Measurements from ENCODE around the gene ABHD5. TPM values are rescaled to one million over a fixed set of nuclear protein-coding genes. Genes with fewer than 3 reads are reported as not detected.

ABHD5 gene
- total and polyA plus RNA-seq, 2 of the 8 experiments (the other 6 are each of a cell fraction or from before 2014, with no cell fraction given) = 10.5 to 16.4 TPM

GRCh38 chr3:43734685-43735084, 43.9 kb downstream of the ABHD5 start:
- ChIA-PET CTCF (ENCODE audit: partially characterized antibody) (interaction anchor here (0.7 to 1.2 kb wide), 2 partner anchors 10 to 18 kb away, joined by 3 read pairs; no protein-coding TSS in a partner anchor), POLR2A (ENCODE audit: partially characterized antibody) (interaction anchor here (1.0 to 1.7 kb wide), 2 partner anchors 11 to 44 kb away, joined by 3 to 5 read pairs; partner anchors contain the start of gene ABHD5)
- no peak overlapping the region for H3K14ac ChIP-seq (ENCODE audit: insufficient read length)
- no peaks in the 10 kb centered on the region for H3K79me2 ChIP-seq (ENCODE audit: control insufficient read depth in 1 of 2, insufficient read depth in 2 of 2, low read length in 2 of 2)
- DNase-seq (ENCODE audit: low read depth in 1 of 2, low spot score in 2 of 2) = no peak
- H2AFZ ChIP-seq (ENCODE audit: low read length) = no peak overlapping the region
- H3K23ac ChIP-seq (ENCODE audit: insufficient read length) = no peak overlapping the region
- FAIRE-seq = no peak
- H3K27me3 ChIP-seq (replicated peaks in 1 of 4; ENCODE audit: control insufficient read depth in 3 of 4, extremely low read depth in 1 of 4, insufficient read depth in 3 of 4, low read length in 3 of 4) = no peaks in the 10 kb centered on the region
- H2BK15ac ChIP-seq (ENCODE audit: low read length) = no peak overlapping the region
- no peaks in the 10 kb centered on the region for H3K9me3 ChIP-seq (ENCODE audit: insufficient read depth in 2 of 2, low read depth in 1 of 2, low read length in 1 of 2)
- H3K4ac ChIP-seq (replicated peaks; ENCODE audit: insufficient read length, low read depth, low read length) = no peak overlapping the region
- H3K36me3 ChIP-seq (ENCODE audit: control insufficient read depth in 2 of 4, insufficient read depth in 4 of 4, low read length in 3 of 4) = no peaks in the 10 kb centered on the region
- no peak overlapping the region for H3K56ac ChIP-seq (replicated peaks; ENCODE audit: insufficient read length, low read depth, low read length)
- H4K5ac ChIP-seq (ENCODE audit: insufficient read length, low read depth, low read length) = no peak overlapping the region
- no peak overlapping the region for H3K18ac ChIP-seq (ENCODE audit: extremely low read depth, low read length)
- no peak overlapping the region for H3K4me2 ChIP-seq (ENCODE audit: insufficient read depth in 1 of 2, low read depth in 2 of 2, low read length in 2 of 2)
- no peak overlapping the region for H3K27ac ChIP-seq (ENCODE audit: low read depth, low read length)
- no peak overlapping the region for H2BK12ac ChIP-seq (ENCODE audit: low read depth, low read length)
- H2BK20ac ChIP-seq (ENCODE audit: low read length) = no peak overlapping the region
- H3K4me3 ChIP-seq (ENCODE audit: extremely low read depth in 1 of 4, insufficient read depth in 2 of 4, low read depth in 3 of 4, low read length in 4 of 4) = no peak overlapping the region
- no peak overlapping the region for H2AK5ac ChIP-seq (ENCODE audit: low read depth, low read length)
- H2BK120ac ChIP-seq (replicated peaks; ENCODE audit: low read depth, low read length) = no peak overlapping the region
- peaks cover 2 to 11% (median 5%) of the 10 kb centered on the region in 4 experiments; a peak in 5 of 7 replicates for H3K4me1 ChIP-seq (replicated peaks in 1 of 4; ENCODE audit: control insufficient read depth in 3 of 4, insufficient read depth in 4 of 4, low read length in 3 of 4)
- no peak overlapping the region for H4K91ac ChIP-seq (replicated peaks; ENCODE audit: insufficient read length, low read length)
- no peaks in the 10 kb centered on the region for H3K23me2 ChIP-seq (ENCODE audit: low read depth, low read length)
- WGBS, 2 experiments (ENCODE audit: extremely low coverage in 1 of 2, insufficient coverage in 1 of 2, insufficient read length in 1 of 2, insufficient replicate concordance in 2 of 2, low coverage in 1 of 2, low lambda C conversion rate in 2 of 2, missing lambda C conversion rate in 1 of 2) = 91% methylated on average over 2 of the region's 2 CpGs; no CpG with 5 or more reads in 1 of the 2 experiments
- no peak overlapping the region for H3K9ac ChIP-seq (replicated peaks in 1 of 4; ENCODE audit: extremely low read depth in 1 of 4, low read depth in 3 of 4, low read length in 3 of 4)
- no peaks in the 10 kb centered on the region for H3K79me1 ChIP-seq (ENCODE audit: low read depth, low read length)
- H4K20me1 ChIP-seq (replicated peaks in 1 of 2; ENCODE audit: control insufficient read depth in 1 of 2, insufficient read depth in 2 of 2, low read length in 2 of 2) = no peaks in the 10 kb centered on the region
- no peak overlapping the region for H4K8ac ChIP-seq (ENCODE audit: extremely low read depth, insufficient read depth, low read length)
- H2BK5ac ChIP-seq (ENCODE audit: low read depth, low read length) = no peak overlapping the region
- TF ChIP-seq, protein P1, sequence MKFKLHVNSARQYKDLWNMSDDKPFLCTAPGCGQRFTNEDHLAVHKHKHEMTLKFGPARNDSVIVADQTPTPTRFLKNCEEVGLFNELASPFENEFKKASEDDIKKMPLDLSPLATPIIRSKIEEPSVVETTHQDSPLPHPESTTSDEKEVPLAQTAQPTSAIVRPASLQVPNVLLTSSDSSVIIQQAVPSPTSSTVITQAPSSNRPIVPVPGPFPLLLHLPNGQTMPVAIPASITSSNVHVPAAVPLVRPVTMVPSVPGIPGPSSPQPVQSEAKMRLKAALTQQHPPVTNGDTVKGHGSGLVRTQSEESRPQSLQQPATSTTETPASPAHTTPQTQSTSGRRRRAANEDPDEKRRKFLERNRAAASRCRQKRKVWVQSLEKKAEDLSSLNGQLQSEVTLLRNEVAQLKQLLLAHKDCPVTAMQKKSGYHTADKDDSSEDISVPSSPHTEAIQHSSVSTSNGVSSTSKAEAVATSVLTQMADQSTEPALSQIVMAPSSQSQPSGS (IDR thresholded peaks at IDR 0.05; ENCODE audit: low read length) = no peak
- TF ChIP-seq ASH2L (IDR thresholded peaks at IDR 0.05; ENCODE audit: low read length) (no peak), KDM4A (IDR thresholded peaks at IDR 0.05; ENCODE audit: low read depth, low read length, severe bottlenecking) (no peak), KDM5A (IDR thresholded peaks at IDR 0.05; ENCODE audit: low read length) (no peak), MAX (IDR thresholded peaks at IDR 0.05) (no peak), PHF8 (conservative IDR thresholded peaks at IDR 0.05; ENCODE audit: low read depth, low read length) (no peak), JUND (IDR thresholded peaks at IDR 0.05; ENCODE audit: low read length) (no peak), CBX8 (IDR thresholded peaks at IDR 0.05; ENCODE audit: borderline replicate concordance, low read depth, low read length) (no peak), USF2 (IDR thresholded peaks at IDR 0.05; ENCODE audit: low read length) (no peak)
- TF ChIP-seq, protein P2, sequence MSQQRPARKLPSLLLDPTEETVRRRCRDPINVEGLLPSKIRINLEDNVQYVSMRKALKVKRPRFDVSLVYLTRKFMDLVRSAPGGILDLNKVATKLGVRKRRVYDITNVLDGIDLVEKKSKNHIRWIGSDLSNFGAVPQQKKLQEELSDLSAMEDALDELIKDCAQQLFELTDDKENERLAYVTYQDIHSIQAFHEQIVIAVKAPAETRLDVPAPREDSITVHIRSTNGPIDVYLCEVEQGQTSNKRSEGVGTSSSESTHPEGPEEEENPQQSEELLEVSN (IDR thresholded peaks at IDR 0.05) = no peak
